AG09309 (cell line): Measurements from ENCODE around the gene OVAAL.

Source experiments
- DNase-seq: peaks from one replicate; pipeline ENCODE4 v3.0.0-alpha.2; 2010; ENCODE audit warnings: low read depth
- H3K4me3 ChIP-seq: 2 replicates; pipeline ENCODE4 v1.5.1; 2011; ENCODE audit warnings: mild to moderate bottlenecking, low read depth, low read length, moderate library complexity; ENCODE audit not compliant: control insufficient read depth
- CTCF ChIP-seq: IDR thresholded peaks from 2 replicates; pipeline ENCODE4 v1.5.1; 2011; ENCODE audit warnings: mild to moderate bottlenecking, low read depth, low read length, inconsistent platforms; ENCODE audit not compliant: insufficient read depth, control insufficient read depth; ENCODE audit errors: missing control alignments

The OVAAL gene

GRCh38 chr1:180574031-180574713 lies 15.4 kb downstream of the OVAAL start:
- no peak for TF ChIP-seq CTCF
- H3K4me3 ChIP-seq = no peak overlapping the region
- DNase-seq = no peak

DNA sequence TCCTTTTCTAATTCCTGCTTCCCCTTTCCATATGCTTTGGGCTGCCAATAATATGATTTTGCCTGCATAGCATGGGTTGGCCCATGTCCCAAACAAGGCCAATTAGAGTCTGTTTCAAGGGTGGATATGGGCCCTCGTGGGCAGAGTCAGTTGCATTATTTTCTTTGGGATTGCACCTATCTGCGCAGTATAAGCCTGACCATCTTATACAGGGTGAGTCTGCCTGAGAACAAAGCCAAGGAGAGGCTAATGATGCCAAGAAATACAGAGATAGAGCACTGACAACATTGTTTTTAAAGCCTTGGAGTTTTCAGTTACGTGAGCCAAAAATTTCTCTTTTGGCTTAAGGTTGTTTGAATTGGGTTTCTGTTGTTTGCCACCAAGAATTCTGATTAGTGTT lies 18.6 kb downstream of the OVAAL start:
- H3K4me3 ChIP-seq = no peak overlapping the region
- DNase-seq = no peak
- no peak for TF ChIP-seq CTCF

GRCh38 chr1:180579961-180580611 lies 21.3 kb downstream of the OVAAL start:
- no peak for TF ChIP-seq CTCF
- DNase-seq = no peak
- no peak overlapping the region for H3K4me3 ChIP-seq

GRCh38 chr1:180581635-180582039 lies 22.9 kb downstream of the OVAAL start:
- no peak overlapping the region for H3K4me3 ChIP-seq
- DNase-seq = peak; percentile 67
- TF ChIP-seq CTCF = no peak

GRCh38 chr1:180584869-180585268 lies 26.1 kb downstream of the OVAAL start:
- no peak overlapping the region for H3K4me3 ChIP-seq
- no peak for DNase-seq
- TF ChIP-seq CTCF = no peak

DNA sequence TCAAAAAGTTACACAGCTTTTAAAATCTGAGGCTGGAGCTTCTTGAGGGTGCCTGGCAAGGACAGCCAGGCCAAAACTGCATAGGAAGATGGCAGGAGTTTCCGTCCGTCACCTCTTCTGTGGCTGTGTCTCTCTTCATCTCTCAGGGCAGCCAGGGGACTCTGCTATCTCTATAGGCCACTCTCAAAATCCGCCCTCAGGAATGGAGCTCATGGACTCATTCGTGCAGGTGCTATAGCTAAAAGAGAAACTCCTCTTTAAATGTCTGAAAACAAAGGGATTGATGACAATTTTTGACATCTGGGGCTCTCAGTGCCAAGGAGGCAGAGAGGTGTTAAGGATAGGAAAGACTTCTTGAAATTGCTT lies 27.2 kb downstream of the OVAAL start:
- H3K4me3 ChIP-seq = no peak overlapping the region
- TF ChIP-seq CTCF = no peak
- no peak for DNase-seq
